Upper lobe of right lung (tissue), 1 donor: Measurements from ENCODE around the gene DDX23. TPM values are rescaled to one million over a fixed set of nuclear protein-coding genes. Genes with fewer than 3 reads are reported as not detected.

ENCODE experiments used
- ATAC-seq: fragments of 200-7000 bp; cut with Tn5 transposase; one replicate; pipeline ENCODE4 v1.9.1; 2020; ENCODE audit warnings: mild to moderate bottlenecking, moderate library complexity
- DNase-seq: peaks from one replicate; pipeline ENCODE4 v3.0.0-alpha.2; 2020
- H3K27ac ChIP-seq: fragments of 200-600 bp; one replicate; pipeline ENCODE4 v1.8.0; 2022
- H3K27me3 ChIP-seq: fragments of 200-600 bp; one replicate; pipeline ENCODE4 v1.8.0; 2022; ENCODE audit warnings: mild to moderate bottlenecking
- H3K36me3 ChIP-seq: fragments of 200-600 bp; one replicate; pipeline ENCODE4 v1.8.0; 2022
- H3K4me1 ChIP-seq: fragments of 200-600 bp; one replicate; pipeline ENCODE4 v1.8.0; 2022
- H3K4me3 ChIP-seq: fragments of 200-600 bp; one replicate; pipeline ENCODE4 v1.8.0; 2022; ENCODE audit warnings: mild to moderate bottlenecking
- H3K9me3 ChIP-seq: fragments of 200-600 bp; one replicate; pipeline ENCODE4 v1.8.0; 2022
- CTCF ChIP-seq: fragments of 200-600 bp; IDR thresholded peaks from one replicate; pipeline ENCODE4 v1.8.0; 2022; ENCODE audit warnings: antibody characterized with exemption
- intact Hi-C: fragments of 100-400 bp; cut with DNase I; formaldehyde crosslinking; loops from one replicate; pipeline ENCODE4 v1.11.0; 2022
- total RNA-seq: library from RNA; stranded (reverse); fragmentation: NEBNext Ultra II Directional; extraction: Animal tissue kit (Norgen Biotek cat#: 25700); gene quantifications from one replicate; pipeline ENCODE4 v1.2.1, GENCODE V29; 2021
- donor health status: DM: no; HTN: yes; CAD: no; lungs with severe emphysema.

The DDX23 gene
- total RNA-seq, 1 donor from 2014 or later, result 77.2 TPM

- H3K27me3 ChIP-seq, result no peaks in the 10 kb centered on the region
- DNase-seq (no peak), ATAC-seq (no peak)
- no peak for TF ChIP-seq CTCF
- H3K4me1 ChIP-seq, result peaks cover 18% of the 10 kb centered on the region
- no peaks in the 10 kb centered on the region for H3K9me3 ChIP-seq
- H3K36me3 ChIP-seq, result no peaks in the 10 kb centered on the region
- H3K4me3 ChIP-seq, result no peak overlapping the region
- no peak overlapping the region for H3K27ac ChIP-seq
- intact Hi-C loops, result no loop called here
Measured at GRCh38 chr12:48781750-48782456, 70.1 kb downstream of the DDX23 start.

GRCh38 chr12:48780381-48781025 lies 71.5 kb downstream of the DDX23 start:
- no peak for ATAC-seq
- no peak for DNase-seq
- TF ChIP-seq CTCF, result no peak
- peaks cover 18% of the 10 kb centered on the region for H3K4me1 ChIP-seq
- intact Hi-C loops, result no loop called here
- no peaks in the 10 kb centered on the region for H3K9me3 ChIP-seq
- H3K36me3 ChIP-seq, result peaks cover 8% of the 10 kb centered on the region
- no peaks in the 10 kb centered on the region for H3K27me3 ChIP-seq
- H3K27ac ChIP-seq, result peak overlapping the region; percentile 6
- H3K4me3 ChIP-seq, result no peak overlapping the region

- DNase-seq (no peak), ATAC-seq (no peak)
- no peaks in the 10 kb centered on the region for H3K9me3 ChIP-seq
- no peak overlapping the region for H3K4me3 ChIP-seq
- H3K27ac ChIP-seq, result no peak overlapping the region
- intact Hi-C loops, result no loop called here
- TF ChIP-seq CTCF, result no peak
- H3K4me1 ChIP-seq, result peaks cover 18% of the 10 kb centered on the region
- peaks cover 14% of the 10 kb centered on the region for H3K36me3 ChIP-seq
- no peaks in the 10 kb centered on the region for H3K27me3 ChIP-seq
Measured at GRCh38 chr12:48779869-48780268, 72.1 kb downstream of the DDX23 start.

Other genes with a start within 250 kb of the DDX23 start
- 24.7 TPM for gene KANSL2, start 169.9 kb downstream of the DDX23 start, total RNA-seq
- 31.2 TPM for gene CCNT1, start 135.5 kb downstream of the DDX23 start, total RNA-seq
- gene ADCY6, start 63.1 kb downstream of the DDX23 start, total RNA-seq, result 42.9 TPM
- gene CACNB3, start 33.7 kb downstream of the DDX23 start, total RNA-seq, result 24.4 TPM
- gene RND1, start 13.7 kb upstream of the DDX23 start, total RNA-seq, result 7.1 TPM
- 19.5 TPM for gene FKBP11, start 73.3 kb upstream of the DDX23 start, total RNA-seq
- 146 TPM for gene ARF3, start 105.3 kb upstream of the DDX23 start, total RNA-seq
- 1.2 TPM for gene WNT10B, start 119.6 kb upstream of the DDX23 start, total RNA-seq
- not detected for gene WNT1, start 126.2 kb upstream of the DDX23 start, total RNA-seq
- gene DDN, start 147.2 kb upstream of the DDX23 start, total RNA-seq, result not detected
- gene PRKAG1, start 166.6 kb upstream of the DDX23 start, total RNA-seq, result 46.5 TPM
- 102 TPM for gene KMT2D, start 208.6 kb upstream of the DDX23 start, total RNA-seq
- 1.1 TPM for gene RHEBL1, start 217.8 kb upstream of the DDX23 start, total RNA-seq
- 2.1 TPM for gene DHH, start 242.6 kb upstream of the DDX23 start, total RNA-seq